NCI-H524 (cell line): Measurements from ENCODE around the gene YWHAQ.

Source experiments
- DNase-seq, 2 experiments: peaks; one replicate each; lab custom pipeline; 2025; lab: John Stamatoyannopoulos, UW

The YWHAQ gene

GRCh38 chr2:9655441-9656269, 24.9 kb upstream of the YWHAQ start:
- DNase-seq = no peak

- no peak for DNase-seq
These were observed 23.8 kb upstream of the YWHAQ start for GRCh38 chr2:9654452-9655100.

GRCh38 chr2:9653485-9654271, 22.9 kb upstream of the YWHAQ start:
- no peak for DNase-seq

- no peak for DNase-seq
These were observed 22.2 kb upstream of the YWHAQ start for GRCh38 chr2:9652898-9653479.

GRCh38 chr2:9652267-9652666, 21.5 kb upstream of the YWHAQ start:
- DNase-seq = no peak

GRCh38 chr2:9650119-9650821, 19.5 kb upstream of the YWHAQ start:
- no peak for DNase-seq

- no peak for DNase-seq
These were observed 18.5 kb upstream of the YWHAQ start for GRCh38 chr2:9649261-9649660.

- peak; percentile 52 to 81 for DNase-seq
These were observed 18.0 kb upstream of the YWHAQ start for GRCh38 chr2:9648821-9649220.

GRCh38 chr2:9647884-9648283, 17.1 kb upstream of the YWHAQ start:
- no peak for DNase-seq

GRCh38 chr2:9646196-9647030, 15.6 kb upstream of the YWHAQ start:
- no peak for DNase-seq

- DNase-seq = no peak
These were observed 13.8 kb upstream of the YWHAQ start for GRCh38 chr2:9644603-9645002.

- no peak for DNase-seq
These were observed 13.2 kb upstream of the YWHAQ start for GRCh38 chr2:9644021-9644420.

GRCh38 chr2:9641641-9642040, 10.8 kb upstream of the YWHAQ start:
- no peak for DNase-seq

- DNase-seq = no peak
These were observed 9.8 kb upstream of the YWHAQ start for GRCh38 chr2:9640403-9641104.

- DNase-seq = no peak
These were observed 9.0 kb upstream of the YWHAQ start for GRCh38 chr2:9639740-9640343.

- no peak for DNase-seq
These were observed 8.3 kb upstream of the YWHAQ start for GRCh38 chr2:9639000-9639602.

GRCh38 chr2:9638532-9638931, 7.7 kb upstream of the YWHAQ start:
- DNase-seq = no peak

GRCh38 chr2:9637330-9637729, 6.5 kb upstream of the YWHAQ start:
- no peak for DNase-seq

- no peak for DNase-seq
These were observed 3.3 kb upstream of the YWHAQ start for GRCh38 chr2:9634133-9634532.
